A673 (cell line): ENCODE data around the gene EDAR.

Source experiments
- CTCF ChIP-seq: fragments of 300-800, 200-600 bp; sonication (generic); conservative IDR thresholded peaks from 2 replicates; pipeline ENCODE4 v1.5.1; 2017; ENCODE audit warnings: low read depth, mild to moderate bottlenecking, antibody characterized with exemption, low read length, moderate library complexity, mixed read lengths
- EZH2 ChIP-seq: fragments of 200-600 bp; sonication (generic); IDR thresholded peaks from 2 replicates; pipeline ENCODE4 v1.6.1; 2017; ENCODE audit warnings: borderline replicate concordance, low read depth, mild to moderate bottlenecking, mixed read lengths, antibody characterized with exemption, low read length; ENCODE audit not compliant: poor library complexity, severe bottlenecking

- TF ChIP-seq CTCF (no peak), EZH2 (no peak)
These were observed 93.8 kb downstream of the EDAR start for GRCh38 chr2:108895188-108895587.
